GM19035 (cell line): ENCODE data around the gene ADORA2A.

ENCODE experiments used
- ATAC-seq: cut with Tn5 transposase; IDR thresholded peaks from one replicate; pipeline ENCODE4 v1.9.1; 2021; ENCODE audit not compliant: unreplicated experiment

The ADORA2A gene

GRCh38 chr22:24445481-24446259 lies 18.3 kb downstream of the ADORA2A start:
- no peak for ATAC-seq

DNA sequence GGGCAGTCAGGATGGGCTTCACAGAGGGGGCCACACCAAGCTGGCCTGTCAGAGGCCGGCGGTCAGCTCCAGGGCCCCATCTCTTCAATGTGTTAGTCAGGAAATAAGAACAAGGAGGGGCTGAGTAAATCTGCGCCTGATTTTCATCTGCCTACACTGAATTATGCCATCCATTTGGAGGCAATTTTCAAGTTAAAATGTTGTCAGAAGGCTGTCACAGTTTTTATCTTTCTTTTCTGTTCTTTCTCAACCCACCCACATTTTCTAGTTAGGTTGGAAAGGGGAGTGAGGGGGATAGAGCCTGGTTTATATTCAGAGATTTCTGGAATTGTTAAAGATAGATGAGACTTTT lies 18.8 kb downstream of the ADORA2A start:
- ATAC-seq = no peak

GRCh38 chr22:24450610-24451009 lies 23.2 kb downstream of the ADORA2A start:
- ATAC-seq = no peak

DNA sequence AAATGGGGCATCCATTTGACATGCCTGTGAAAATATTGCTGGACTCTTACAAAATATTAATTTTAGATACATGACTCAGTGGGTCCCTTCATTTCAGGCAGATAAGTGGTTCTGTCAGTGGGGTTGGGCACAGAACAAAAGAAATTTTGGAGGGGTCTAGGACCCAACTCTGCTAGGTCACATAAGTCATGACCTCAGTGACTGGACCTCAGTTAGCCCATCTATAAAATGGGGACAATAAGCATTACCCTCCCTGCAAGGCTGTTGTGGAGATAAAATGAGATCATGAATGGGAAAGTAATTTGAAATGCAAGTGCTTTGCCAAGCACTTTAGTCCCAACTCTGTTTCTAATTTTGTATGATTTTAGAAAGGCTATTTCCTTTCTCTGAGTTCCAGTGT lies 23.8 kb downstream of the ADORA2A start:
- ATAC-seq = no peak

GRCh38 chr22:24453853-24454252 lies 26.5 kb downstream of the ADORA2A start:
- ATAC-seq = no peak

DNA sequence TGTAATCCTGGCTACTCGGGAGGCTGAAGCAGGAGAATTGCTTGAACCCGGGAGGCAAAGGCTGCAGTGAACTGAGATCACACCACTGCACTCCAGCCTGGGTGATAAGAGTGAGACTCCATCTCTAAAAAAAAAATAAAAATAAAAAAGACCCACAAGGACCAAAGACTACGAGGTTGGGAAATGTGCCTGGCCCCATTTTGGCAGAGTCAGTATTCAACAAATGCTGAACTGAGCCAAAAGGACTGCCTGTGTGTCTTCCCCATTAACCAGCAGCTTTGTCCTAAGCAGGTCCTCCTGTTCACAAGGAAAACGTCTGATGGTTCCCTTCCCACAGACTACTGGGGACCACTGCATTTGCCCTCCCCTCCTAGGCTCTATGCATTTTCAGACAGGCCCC lies 27.6 kb downstream of the ADORA2A start:
- ATAC-seq = no peak

- no peak for ATAC-seq
Measured at GRCh38 chr22:24455751-24456426, 28.5 kb downstream of the ADORA2A start.

- no peak for ATAC-seq
Measured at GRCh38 chr22:24457894-24458420, 30.6 kb downstream of the ADORA2A start.

- no peak for ATAC-seq
Measured at GRCh38 chr22:24459911-24460310, 32.5 kb downstream of the ADORA2A start.

DNA sequence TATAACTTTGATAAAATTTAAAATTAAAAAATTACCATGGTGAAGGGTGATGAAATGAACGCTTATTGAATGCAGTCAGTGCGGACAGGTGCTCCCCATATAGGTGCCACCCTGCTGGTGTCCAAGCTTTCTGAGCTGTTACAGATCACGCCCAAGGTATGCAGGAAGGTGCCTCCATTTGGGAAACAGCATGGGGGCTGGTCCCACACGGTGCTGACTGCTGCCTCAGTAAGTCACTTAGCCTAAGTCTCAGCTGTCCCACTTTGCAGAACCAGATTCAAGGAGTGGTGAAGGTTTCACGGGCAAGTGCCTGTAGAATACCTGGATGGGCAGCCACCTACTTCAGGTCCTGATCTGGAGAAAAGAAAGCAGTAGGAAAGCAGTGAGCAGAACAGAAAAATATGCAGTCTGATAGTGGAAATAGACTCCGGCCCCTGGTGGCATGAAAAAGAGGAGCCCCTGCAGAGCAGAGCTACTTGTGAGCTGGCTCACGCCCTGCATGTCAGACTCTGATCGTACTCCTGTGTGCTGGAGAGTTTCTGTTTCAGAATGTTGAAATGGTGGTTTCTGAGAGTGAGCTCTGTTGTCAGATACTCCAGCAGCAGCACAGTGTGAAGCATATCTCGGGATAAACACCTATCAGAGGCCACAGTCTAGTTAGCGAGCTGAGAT lies 33.2 kb downstream of the ADORA2A start:
- no peak for ATAC-seq

DNA sequence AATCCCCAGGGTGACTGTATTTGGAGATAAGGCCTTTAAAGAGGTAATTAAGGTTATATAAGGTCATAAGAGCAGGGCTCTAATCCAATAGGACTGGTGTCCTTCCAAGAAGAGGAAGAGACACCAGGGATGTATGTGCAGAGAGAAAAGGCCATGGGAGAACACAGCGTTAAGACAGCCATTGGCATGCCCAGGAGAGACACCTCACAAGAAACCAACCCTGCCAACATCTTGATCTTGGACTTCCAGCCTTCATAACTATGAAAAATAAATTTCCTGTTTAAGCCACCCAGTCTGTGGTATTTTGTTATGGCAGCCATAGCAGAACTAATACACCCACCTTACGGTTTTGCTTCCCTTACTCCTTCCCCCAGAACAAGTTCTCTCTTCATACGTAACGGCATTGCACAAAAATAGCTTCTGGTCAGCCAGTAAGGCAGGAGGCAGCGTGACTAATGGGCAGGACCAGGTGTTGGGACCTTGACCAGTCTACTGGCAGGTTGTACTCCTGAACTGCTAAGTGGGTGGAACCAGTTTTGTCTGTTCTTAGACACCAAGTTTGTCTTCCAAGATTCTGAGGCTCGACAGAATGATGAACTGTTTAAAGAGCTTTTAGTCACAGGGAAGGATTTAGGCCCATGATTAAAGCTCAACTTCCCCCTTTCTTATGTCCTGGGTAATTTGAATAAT lies 35.8 kb downstream of the ADORA2A start:
- ATAC-seq = no peak

GRCh38 chr22:24465566-24465965 lies 38.2 kb downstream of the ADORA2A start:
- no peak for ATAC-seq

GRCh38 chr22:24465975-24466374 lies 38.6 kb downstream of the ADORA2A start:
- no peak for ATAC-seq

DNA sequence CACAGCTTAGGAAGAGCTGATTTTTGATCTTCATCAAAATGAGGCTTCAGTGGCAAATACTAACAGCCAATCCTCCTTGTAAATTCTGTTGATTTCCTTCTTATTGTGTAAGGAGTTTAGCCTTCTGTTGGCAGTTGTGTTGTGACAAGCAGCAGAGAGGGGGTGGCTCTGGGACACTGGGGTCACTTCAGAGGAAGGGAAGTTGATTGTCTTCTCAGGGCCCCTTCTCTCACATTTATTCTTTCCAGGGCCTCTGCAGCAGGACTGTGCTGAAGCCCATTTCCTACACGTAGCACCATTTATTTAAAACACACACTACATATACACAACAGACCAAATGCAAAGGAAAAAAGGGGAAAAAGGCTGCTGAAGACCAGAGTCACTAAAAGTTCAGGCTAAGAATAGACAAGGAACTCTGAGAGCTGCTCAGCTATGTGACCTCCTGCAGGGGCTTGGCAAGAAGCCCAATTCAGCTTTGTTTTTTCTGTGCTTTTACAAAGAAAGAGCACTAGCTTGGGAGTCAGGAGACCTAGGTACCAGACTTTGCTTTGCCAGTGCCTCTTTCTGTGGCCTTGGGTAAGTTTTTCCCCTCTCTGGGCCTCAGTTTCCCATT lies 39.4 kb downstream of the ADORA2A start:
- no peak for ATAC-seq

GRCh38 chr22:24467340-24467739 lies 39.9 kb downstream of the ADORA2A start:
- no peak for ATAC-seq

GRCh38 chr22:24471570-24471969 lies 44.2 kb downstream of the ADORA2A start:
- no peak for ATAC-seq

DNA sequence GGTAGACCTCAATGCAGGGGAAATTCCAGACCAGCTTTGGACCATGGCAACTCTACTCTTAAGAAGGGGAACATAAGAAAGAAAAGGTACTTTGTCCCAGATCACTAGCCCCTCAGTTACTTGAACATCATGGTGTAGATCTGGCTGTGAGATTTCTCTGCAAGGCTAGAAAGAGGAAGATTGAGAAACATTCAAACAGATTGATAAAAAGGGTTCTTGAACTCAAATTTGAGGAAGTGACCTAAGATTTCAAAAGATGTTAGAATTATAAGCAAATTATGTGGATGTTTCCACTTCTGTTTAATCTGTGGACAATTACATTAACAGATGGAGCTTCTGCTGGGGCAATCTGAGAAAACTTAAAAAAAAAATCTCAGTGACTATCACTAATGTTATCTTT lies 45.9 kb downstream of the ADORA2A start:
- no peak for ATAC-seq

GRCh38 chr22:24474221-24474620 lies 46.8 kb downstream of the ADORA2A start:
- ATAC-seq = no peak

GRCh38 chr22:24474649-24475255 lies 47.4 kb downstream of the ADORA2A start:
- ATAC-seq = no peak

- no peak for ATAC-seq
Measured at GRCh38 chr22:24481641-24482040, 54.2 kb downstream of the ADORA2A start.
